Testis (tissue), 2 donors: Measurements from ENCODE around the gene SLC6A2.

Experiments used
- POLR2A ChIP-seq: fragments of 450-650 bp; IDR thresholded peaks from one replicate; pipeline ENCODE4 v1.6.1; 2017; ENCODE audit warnings: antibody characterized with exemption, mild to moderate bottlenecking, moderate library complexity
- TF ChIP-seq, protein P1 (sequence below), 3 experiments: fragments of 450-650 bp in 2 of 3; fragments of 200-600 bp in 1 of 3; sonication (generic) in 1 of 3; IDR thresholded peaks; one replicate each; pipeline ENCODE4 v1.5.1; 2016 to 2019; ENCODE audit warnings: antibody characterized with exemption in 3 of 3, mild to moderate bottlenecking in 2 of 3, moderate library complexity in 1 of 3

DNA sequence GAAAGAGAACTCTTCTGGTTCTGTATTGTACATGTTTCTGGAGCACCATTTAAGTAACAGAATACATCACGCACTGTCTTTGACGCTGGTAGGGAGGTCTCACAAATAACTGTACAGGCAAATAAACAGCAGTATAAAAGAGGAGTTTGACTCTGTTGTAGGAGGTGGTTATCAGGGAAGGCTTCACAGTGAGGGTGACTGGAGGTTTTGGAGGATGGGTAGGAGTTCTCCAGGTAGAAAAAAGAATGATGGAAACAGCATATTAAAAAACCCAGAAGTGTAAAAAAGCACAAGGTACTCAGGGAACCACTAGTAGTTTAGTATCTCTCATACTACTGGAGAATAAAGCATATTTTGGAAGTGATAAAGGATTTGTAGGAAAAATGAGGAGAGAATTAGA is 2.7 kb upstream of the SLC6A2 start:
- TF ChIP-seq, protein P1, sequence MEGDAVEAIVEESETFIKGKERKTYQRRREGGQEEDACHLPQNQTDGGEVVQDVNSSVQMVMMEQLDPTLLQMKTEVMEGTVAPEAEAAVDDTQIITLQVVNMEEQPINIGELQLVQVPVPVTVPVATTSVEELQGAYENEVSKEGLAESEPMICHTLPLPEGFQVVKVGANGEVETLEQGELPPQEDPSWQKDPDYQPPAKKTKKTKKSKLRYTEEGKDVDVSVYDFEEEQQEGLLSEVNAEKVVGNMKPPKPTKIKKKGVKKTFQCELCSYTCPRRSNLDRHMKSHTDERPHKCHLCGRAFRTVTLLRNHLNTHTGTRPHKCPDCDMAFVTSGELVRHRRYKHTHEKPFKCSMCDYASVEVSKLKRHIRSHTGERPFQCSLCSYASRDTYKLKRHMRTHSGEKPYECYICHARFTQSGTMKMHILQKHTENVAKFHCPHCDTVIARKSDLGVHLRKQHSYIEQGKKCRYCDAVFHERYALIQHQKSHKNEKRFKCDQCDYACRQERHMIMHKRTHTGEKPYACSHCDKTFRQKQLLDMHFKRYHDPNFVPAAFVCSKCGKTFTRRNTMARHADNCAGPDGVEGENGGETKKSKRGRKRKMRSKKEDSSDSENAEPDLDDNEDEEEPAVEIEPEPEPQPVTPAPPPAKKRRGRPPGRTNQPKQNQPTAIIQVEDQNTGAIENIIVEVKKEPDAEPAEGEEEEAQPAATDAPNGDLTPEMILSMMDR (IDR thresholded peaks at IDR 0.05): no peak
- TF ChIP-seq POLR2A: no peak
